ENCODE results near the gene TMEM38B. TPM values are rescaled to one million over a fixed set of nuclear protein-coding genes. Genes with fewer than 3 reads are reported as not detected.

Gene TMEM38B
- total and polyA plus RNA-seq, 2 of the 8 experiments (the other 6 are each of a cell fraction or from before 2014, with no cell fraction given), result 10.6 to 12.4 TPM

DNA sequence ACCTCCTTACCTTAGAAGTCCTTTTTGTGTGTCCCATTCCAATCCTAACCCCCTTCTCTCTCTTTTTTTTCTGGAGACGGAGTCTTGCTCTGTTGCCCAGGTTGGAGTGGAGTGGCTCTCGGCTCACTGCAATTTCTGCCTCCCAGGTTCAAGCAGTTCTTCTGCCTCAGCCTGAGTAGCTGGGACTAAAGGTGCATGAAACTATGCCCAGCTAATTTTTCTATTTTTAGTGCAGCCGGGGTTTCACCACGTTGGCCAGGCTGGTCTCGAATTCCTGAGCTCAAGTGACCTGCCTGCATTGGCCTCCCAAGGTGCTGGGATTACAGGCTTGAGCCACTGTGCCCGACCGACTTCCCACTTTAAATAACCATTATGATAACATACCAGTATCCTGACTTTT, 17.5 kb downstream of the TMEM38B start:
- Histone ChIP-seq H3K9me3 (ENCODE audit: insufficient read depth in 2 of 2, low read depth in 1 of 2, low read length in 1 of 2) (no peaks in the 10 kb centered on the region), H3K36me3 (ENCODE audit: control insufficient read depth in 2 of 4, insufficient read depth in 4 of 4, low read length in 3 of 4) (no peaks in the 10 kb centered on the region; a peak in 1 of 8 replicates), H4K91ac (replicated peaks; ENCODE audit: insufficient read length, low read length) (no peak overlapping the region), H2BK15ac (ENCODE audit: low read length) (no peak overlapping the region), H3K14ac (ENCODE audit: insufficient read length) (no peak overlapping the region), H2AFZ (ENCODE audit: low read length) (no peak overlapping the region), H4K8ac (ENCODE audit: extremely low read depth, insufficient read depth, low read length) (no peak overlapping the region), H3K4ac (replicated peaks; ENCODE audit: insufficient read length, low read depth, low read length) (no peak overlapping the region), H3K56ac (replicated peaks; ENCODE audit: insufficient read length, low read depth, low read length) (no peak overlapping the region), H2AK5ac (ENCODE audit: low read depth, low read length) (no peak overlapping the region), H3K79me1 (ENCODE audit: low read depth, low read length) (no peaks in the 10 kb centered on the region), H2BK120ac (replicated peaks; ENCODE audit: low read depth, low read length) (no peak overlapping the region), H2BK20ac (ENCODE audit: low read length) (no peak overlapping the region), H3K9ac (replicated peaks in 1 of 4; ENCODE audit: extremely low read depth in 1 of 4, low read depth in 3 of 4, low read length in 3 of 4) (no peak overlapping the region), H2BK12ac (ENCODE audit: low read depth, low read length) (no peak overlapping the region), H3K4me3 (ENCODE audit: extremely low read depth in 1 of 4, insufficient read depth in 2 of 4, low read depth in 3 of 4, low read length in 4 of 4) (no peak overlapping the region), H4K5ac (ENCODE audit: insufficient read length, low read depth, low read length) (no peak overlapping the region), H3K79me2 (ENCODE audit: control insufficient read depth in 1 of 2, insufficient read depth in 2 of 2, low read length in 2 of 2) (no peaks in the 10 kb centered on the region), H4K20me1 (replicated peaks in 1 of 2; ENCODE audit: control insufficient read depth in 1 of 2, insufficient read depth in 2 of 2, low read length in 2 of 2) (no peaks in the 10 kb centered on the region), H3K4me1 (replicated peaks in 1 of 4; ENCODE audit: control insufficient read depth in 3 of 4, insufficient read depth in 4 of 4, low read length in 3 of 4) (no peaks in the 10 kb centered on the region), H3K27ac (ENCODE audit: low read depth, low read length) (no peak overlapping the region), H3K23ac (ENCODE audit: insufficient read length) (no peak overlapping the region), H3K18ac (ENCODE audit: extremely low read depth, low read length) (no peak overlapping the region), H3K23me2 (ENCODE audit: low read depth, low read length) (no peaks in the 10 kb centered on the region), H3K27me3 (replicated peaks in 1 of 4; ENCODE audit: control insufficient read depth in 3 of 4, extremely low read depth in 1 of 4, insufficient read depth in 3 of 4, low read length in 3 of 4) (no peaks in the 10 kb centered on the region), H3K4me2 (ENCODE audit: insufficient read depth in 1 of 2, low read depth in 2 of 2, low read length in 2 of 2) (no peak overlapping the region), H2BK5ac (ENCODE audit: low read depth, low read length) (no peak overlapping the region)
- DNase-seq (ENCODE audit: low read depth in 1 of 2, low spot score in 2 of 2), result no peak
- WGBS, 2 experiments (ENCODE audit: extremely low coverage in 1 of 2, insufficient coverage in 1 of 2, insufficient read length in 1 of 2, insufficient replicate concordance in 2 of 2, low coverage in 1 of 2, low lambda C conversion rate in 2 of 2, missing lambda C conversion rate in 1 of 2), result 96% methylated on average over 7 of the region's 7 CpGs; no CpG with 5 or more reads in 1 of the 2 experiments
- no peak for FAIRE-seq
- CTCF ChIA-PET (ENCODE audit: partially characterized antibody), result no interaction called here
- POLR2A ChIA-PET (ENCODE audit: partially characterized antibody), result interaction anchor here (0.7 to 1.0 kb wide), 2 partner anchors 17 to 931 kb away, joined by 3 read pairs; no protein-coding TSS in a partner anchor
- TF ChIP-seq SIX5 (IDR thresholded peaks at IDR 0.05; ENCODE audit: low read depth, low read length), result no peak
- TF ChIP-seq RNF2 (IDR thresholded peaks at IDR 0.05; ENCODE audit: borderline replicate concordance, low read depth, low read length, missing control alignments, poor library complexity, severe bottlenecking), result no peak
- no peak for TF ChIP-seq POU5F1 (IDR thresholded peaks at IDR 0.05; ENCODE audit: low read depth, low read length)
- TF ChIP-seq, protein P1, sequence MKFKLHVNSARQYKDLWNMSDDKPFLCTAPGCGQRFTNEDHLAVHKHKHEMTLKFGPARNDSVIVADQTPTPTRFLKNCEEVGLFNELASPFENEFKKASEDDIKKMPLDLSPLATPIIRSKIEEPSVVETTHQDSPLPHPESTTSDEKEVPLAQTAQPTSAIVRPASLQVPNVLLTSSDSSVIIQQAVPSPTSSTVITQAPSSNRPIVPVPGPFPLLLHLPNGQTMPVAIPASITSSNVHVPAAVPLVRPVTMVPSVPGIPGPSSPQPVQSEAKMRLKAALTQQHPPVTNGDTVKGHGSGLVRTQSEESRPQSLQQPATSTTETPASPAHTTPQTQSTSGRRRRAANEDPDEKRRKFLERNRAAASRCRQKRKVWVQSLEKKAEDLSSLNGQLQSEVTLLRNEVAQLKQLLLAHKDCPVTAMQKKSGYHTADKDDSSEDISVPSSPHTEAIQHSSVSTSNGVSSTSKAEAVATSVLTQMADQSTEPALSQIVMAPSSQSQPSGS (IDR thresholded peaks at IDR 0.05; ENCODE audit: low read length), result no peak
- no peak for TF ChIP-seq PHF8 (conservative IDR thresholded peaks at IDR 0.05; ENCODE audit: low read depth, low read length)
- TF ChIP-seq, protein P2, sequence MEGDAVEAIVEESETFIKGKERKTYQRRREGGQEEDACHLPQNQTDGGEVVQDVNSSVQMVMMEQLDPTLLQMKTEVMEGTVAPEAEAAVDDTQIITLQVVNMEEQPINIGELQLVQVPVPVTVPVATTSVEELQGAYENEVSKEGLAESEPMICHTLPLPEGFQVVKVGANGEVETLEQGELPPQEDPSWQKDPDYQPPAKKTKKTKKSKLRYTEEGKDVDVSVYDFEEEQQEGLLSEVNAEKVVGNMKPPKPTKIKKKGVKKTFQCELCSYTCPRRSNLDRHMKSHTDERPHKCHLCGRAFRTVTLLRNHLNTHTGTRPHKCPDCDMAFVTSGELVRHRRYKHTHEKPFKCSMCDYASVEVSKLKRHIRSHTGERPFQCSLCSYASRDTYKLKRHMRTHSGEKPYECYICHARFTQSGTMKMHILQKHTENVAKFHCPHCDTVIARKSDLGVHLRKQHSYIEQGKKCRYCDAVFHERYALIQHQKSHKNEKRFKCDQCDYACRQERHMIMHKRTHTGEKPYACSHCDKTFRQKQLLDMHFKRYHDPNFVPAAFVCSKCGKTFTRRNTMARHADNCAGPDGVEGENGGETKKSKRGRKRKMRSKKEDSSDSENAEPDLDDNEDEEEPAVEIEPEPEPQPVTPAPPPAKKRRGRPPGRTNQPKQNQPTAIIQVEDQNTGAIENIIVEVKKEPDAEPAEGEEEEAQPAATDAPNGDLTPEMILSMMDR (IDR thresholded peaks at IDR 0.05; ENCODE audit: control extremely low read depth in 1 of 3, insufficient read depth in 1 of 3, low read depth in 1 of 3, low read length in 3 of 3), result no peak
- TF ChIP-seq CHD2 (IDR thresholded peaks at IDR 0.05; ENCODE audit: low read length), result no peak
- no peak for TF ChIP-seq SIRT6 (IDR thresholded peaks at IDR 0.05; ENCODE audit: low read length)
- no peak for TF ChIP-seq RBBP5 (IDR thresholded peaks at IDR 0.05; ENCODE audit: borderline replicate concordance, low read depth, low read length)
- no peak for TF ChIP-seq TAF1 (IDR thresholded peaks at IDR 0.05; ENCODE audit: low read depth, low read length)
